ENCODE results near the gene HDAC10.

Gene HDAC10

DNA sequence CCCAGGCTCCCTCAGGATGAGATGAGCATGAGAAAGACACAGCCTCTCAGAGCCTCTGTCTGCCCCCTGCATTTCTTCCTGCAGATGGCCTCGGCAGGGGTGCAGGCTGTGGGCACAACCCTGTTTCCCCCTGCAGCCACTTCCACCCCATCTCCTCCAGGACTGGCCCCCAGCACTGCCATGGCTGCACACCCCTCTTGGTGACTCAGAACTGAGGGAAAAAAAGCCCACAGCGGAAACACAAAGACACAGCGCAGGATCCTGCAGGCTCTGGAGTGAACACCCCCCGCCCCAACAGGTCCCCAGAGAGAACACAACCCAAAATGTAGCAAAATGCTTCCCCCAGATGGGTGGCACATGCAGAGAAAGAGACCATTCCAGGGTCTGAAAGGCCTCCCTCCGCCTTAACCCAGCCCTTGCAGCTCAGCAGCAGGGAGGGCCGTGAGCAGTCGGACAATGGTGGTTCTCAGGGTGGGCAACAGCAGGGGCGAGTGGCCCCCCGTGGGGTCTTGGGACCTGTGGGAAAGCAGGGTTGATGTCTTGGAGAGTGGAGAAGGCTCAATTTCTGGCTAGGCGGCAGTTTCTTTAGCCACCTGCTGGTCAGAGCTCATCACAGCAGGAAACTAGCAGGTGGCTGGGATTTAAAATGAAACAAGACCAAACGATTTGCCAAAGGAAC is 14.2 kb downstream of the HDAC10 start:
- DNase-seq (ENCODE audit: low spot score) = no peak

DNA sequence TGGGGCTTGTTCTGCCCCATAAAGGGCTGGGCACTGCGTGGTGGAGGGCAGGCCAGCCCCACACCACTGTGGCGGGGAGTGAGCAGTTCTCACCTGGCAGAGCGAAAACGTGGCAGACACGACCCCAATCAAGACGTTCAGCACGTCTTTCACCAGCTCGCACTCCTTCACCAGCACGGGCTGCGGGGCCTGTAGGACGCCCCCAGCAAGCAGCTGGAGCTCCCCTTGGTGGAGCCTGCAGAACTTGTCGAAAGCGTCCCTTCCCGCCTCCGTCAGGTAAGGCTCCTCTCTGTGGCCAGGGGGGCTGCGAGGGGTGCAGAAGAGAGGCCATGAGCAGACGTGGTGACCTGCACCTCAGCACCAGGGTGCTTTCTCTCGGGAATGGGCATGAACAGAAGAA is 17.8 kb downstream of the HDAC10 start:
- no peak for DNase-seq (ENCODE audit: low spot score)

DNA sequence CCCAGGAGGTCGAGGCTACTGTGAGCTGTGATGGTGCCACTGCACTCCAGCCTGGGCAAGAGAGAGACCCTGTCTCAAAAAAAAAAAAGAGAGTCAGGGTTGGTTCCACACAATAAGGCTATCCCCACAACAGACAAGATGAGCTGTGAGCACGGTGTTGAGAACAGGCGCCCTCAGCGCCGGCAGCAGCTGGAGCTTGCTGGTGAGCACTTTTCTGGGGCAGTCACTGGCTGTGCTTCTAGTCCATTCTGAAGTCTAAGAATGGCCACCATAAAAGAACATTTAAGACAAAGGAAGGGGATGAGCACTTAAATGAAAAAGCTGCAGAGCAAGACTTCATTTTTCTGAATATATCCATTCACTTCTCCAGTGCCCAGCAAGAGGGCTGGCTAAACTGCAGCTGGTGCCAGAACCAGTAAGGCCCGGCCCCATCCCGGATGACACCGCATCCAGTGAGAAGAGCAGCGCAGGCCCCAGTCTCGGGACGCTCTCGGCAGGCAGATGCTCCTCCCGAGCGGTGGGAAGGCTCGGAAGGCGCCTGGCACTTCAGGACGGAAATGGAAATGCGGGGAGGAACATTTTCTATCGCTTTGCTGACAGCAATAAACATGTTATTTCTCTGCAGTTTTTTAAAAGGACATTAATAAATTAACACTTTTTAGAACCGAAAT is 18.4 kb downstream of the HDAC10 start:
- no peak for DNase-seq (ENCODE audit: low spot score)

- no peak for DNase-seq (ENCODE audit: low spot score)
Observed at GRCh38 chr22:50229370-50229769, 21.7 kb downstream of the HDAC10 start.

DNA sequence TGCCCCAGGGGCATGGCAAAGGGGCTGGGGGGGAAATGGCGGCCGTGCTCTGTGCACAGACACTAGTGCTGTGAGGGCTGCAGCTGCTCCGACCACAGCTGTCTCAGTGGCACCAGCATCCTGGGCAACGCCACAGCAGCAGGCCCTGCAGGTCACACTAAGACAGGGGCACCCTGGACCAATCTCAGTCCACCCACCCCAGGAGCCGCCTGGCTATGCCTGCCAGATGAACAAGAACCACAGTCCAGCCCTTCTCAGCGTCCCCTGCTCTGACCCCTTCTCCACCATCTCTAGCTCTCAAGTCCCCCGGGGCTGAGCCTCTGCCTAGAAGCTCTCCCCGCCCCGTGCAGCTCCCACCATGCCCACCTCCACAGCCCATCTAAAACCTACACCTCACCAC is 22.7 kb downstream of the HDAC10 start:
- DNase-seq (ENCODE audit: low spot score) = no peak

GRCh38 chr22:50227579-50228215 is 23.4 kb downstream of the HDAC10 start:
- DNase-seq (ENCODE audit: low spot score) = no peak

DNA sequence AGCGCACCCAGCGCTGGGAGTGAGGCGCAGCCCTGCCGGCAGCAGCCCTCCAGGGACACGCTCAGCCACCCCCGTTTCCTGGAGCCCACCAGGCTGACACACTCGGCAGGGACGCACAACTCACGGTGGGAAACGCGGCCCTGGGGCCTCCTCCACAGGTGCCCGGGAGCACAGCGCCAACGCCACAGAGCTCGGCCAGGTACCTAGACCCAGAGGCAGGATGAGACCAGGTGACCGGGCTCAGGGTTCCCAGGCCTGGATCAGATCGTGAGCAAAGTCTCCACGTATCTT is 24.2 kb downstream of the HDAC10 start:
- no peak for DNase-seq (ENCODE audit: low spot score)

DNA sequence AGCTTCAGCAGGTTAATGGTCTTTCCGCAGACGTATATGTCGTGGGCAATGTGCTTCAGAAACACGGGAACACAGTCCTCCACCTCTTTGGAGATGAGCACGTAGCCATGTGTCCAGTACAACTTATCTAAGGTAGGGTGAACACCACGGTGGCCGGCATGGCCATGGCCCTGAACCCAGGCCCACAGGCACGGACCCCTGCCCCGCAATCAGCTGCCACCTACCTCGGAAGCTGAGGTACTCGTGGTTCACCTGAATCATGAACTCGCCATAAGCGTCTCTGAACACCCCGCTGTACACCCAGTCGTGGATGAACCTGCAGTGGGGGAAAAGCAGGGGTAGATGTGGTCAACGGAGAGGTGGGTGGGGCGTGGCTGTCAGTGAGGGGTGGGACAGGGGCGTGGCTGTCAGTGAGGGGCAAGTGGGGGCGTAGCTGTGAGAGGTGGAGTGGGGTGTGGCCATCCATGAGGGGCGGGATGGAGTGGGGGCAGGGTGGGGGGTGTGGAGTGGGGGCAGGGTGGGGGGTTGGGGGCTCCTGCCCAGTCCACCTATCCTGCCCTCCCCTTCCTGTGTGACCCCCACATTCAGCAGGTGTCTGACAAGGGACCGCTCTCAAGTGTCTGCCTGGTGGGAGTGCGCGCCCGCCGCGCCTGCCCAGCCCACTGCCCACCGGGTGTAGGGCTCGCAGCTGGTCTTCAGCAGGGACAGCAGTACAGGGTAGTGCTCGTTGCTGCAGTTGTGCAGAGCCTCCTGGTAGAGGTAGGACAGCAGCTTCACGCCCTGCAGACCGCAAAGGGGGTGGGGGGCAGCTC is 24.8 kb downstream of the HDAC10 start:
- no peak for DNase-seq (ENCODE audit: low spot score)

DNA sequence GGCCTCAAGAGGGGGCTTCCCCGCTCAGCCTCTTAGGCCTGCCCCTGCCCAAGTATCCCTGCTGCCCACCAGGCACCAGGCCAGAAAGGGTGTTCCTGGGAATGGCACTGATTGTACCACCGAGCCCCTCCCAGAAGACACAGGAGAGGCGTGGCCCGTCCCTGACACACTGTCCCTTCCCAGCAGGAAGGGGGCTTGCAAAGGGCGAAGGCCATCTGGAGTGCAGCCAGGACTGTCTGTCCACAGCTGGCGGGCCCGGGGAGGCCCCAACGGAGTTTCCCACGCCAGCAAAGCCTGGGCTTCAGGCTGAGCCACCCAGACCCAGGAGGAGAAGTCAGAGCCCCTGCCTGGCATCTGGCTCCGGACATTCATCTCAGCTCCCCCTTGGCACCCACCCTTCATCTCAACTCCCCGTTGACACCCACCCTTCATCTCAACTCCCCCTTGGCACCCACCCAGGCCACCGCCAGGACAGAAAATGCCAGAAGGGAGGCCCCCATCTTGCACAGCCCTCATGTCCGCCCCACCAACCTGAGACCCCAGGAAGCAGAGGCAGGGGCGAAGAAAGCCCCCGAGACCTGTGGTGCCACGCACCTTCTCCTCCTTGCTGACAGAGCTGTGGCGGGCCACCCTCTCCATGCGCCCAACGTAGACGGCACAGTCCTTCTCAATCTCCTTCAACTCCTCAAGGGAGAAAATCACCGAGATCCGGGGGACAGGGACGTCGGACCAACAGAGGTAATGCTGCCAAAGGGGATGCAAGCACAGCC is 25.7 kb downstream of the HDAC10 start:
- no peak for DNase-seq (ENCODE audit: low spot score)

- DNase-seq (ENCODE audit: low spot score) = no peak
Observed at GRCh38 chr22:50224071-50224470, 27.0 kb downstream of the HDAC10 start.

DNA sequence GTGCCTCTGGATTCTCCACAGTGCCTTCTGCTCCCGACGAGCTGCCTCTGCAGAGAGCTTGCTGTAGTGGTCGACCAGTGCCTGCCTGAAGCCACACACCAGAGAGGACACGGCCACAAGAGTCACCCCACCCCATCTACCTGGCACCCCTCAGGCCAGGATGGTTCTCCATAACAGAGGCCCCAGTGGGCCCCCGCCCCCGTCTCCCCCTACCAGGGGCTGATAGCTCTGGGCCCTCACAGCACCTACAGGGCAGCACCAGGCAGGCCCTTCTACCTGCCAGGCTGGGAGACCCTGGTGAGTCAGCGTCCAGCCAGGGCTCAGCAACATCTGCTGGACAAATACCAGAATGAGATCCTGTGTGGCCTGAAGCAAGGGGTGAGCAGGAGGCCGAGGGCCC is 28.6 kb downstream of the HDAC10 start:
- DNase-seq (ENCODE audit: low spot score) = no peak

DNA sequence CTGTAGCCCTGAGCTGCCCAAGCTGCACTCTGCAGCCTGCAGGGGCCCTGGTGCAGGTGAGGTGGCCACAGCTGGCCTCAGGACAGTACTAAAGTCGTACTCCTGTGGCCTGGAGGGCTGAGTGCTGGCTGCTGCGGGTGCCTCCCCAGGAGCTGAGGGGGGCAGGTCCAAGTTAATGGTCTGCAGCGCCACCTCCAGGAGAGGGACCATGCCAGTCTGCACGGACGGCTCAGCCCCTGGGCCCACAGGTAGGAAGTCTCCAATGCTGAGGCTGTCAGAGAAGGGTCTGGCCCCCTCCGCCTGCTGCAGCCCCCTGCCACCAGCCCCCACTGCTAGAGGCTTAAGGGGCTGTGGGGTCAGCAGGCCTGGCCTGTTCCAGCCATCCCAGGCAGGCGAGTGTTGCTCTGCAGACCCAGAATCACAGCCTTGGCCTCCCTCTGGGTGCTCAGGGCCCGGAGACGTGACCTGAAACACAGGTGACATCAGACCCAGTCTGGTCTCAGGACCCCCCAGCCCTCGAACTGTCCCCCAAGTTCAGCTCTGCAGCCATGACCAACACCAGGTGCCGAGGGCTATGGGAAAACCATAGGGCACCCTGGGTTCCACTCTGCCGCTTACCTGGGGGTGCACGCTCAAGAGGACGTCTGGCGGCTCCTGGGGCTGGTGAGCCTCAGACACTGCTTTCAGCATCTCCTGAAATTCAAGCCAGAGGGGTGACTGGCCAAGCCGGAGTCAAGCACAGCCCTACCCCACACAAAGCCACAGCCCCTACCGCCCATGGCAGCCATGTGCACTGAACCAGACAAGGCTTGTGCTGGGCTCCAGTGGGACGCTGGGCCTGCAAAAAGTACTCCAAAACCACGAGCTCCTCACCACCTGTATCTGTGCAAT is 29.4 kb downstream of the HDAC10 start:
- DNase-seq (ENCODE audit: low spot score) = no peak

- DNase-seq (ENCODE audit: low spot score) = no peak
Observed at GRCh38 chr22:50220603-50221409, 30.3 kb downstream of the HDAC10 start.

GRCh38 chr22:50219800-50220602 is 31.1 kb downstream of the HDAC10 start:
- no peak for DNase-seq (ENCODE audit: low spot score)

GRCh38 chr22:50218996-50219727 is 31.9 kb downstream of the HDAC10 start:
- DNase-seq (ENCODE audit: low spot score) = no peak

GRCh38 chr22:50218153-50218995 is 32.7 kb downstream of the HDAC10 start:
- DNase-seq (ENCODE audit: low spot score) = no peak

DNA sequence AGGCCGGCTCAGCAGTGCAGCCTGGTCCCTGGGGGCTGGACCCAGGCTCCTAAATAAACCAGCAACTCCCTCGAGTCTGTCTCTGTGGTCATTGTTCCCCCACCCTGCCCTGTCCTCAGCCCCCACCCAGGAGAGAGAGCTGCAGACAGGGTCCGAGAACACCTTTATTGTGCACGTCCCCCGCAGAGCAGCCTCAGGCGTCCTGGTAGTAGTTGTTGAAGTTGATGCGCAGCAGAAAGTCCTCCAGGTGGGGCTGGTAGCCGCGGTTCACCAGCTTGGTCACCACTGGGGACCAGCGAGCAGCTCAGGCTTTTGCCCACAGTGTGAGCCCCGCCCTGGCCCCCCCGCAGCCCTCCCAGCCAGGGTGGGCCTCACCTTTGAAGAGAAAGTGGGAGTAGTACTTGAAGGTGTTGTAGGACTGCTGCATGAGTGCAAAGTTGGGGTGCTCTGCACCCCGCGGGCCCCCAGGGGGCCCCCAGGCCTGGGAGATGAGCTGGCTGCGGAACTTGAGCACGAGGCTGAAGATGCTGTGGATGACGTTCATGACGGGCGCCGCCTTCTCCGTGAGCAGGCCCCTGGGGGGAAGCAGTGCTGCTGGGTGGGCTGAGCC is 33.4 kb downstream of the HDAC10 start:
- no peak for DNase-seq (ENCODE audit: low spot score)
